ENCODE measurements around the gene EIF5AL1. TPM values are rescaled to one million over a fixed set of nuclear protein-coding genes. Genes with fewer than 3 reads are reported as not detected.

EIF5AL1 gene
- total and polyA plus RNA-seq, 9 of the 15 experiments (the other 6 are each of a cell fraction or from before 2014, with no cell fraction given): 0.03 to 3.4 (median 0.53) TPM; not detected in 1

Small RNA genes within 50 kb of the gene (small RNA-seq; reads per million reads assigned to genes)
- not detected for gene BX248123.2
- gene RPS12P18: not detected

Other genes starting within 250 kb of the EIF5AL1 start
- gene PPIF, start 165.1 kb upstream of the EIF5AL1 start, total RNA-seq (2014; rRNA removed): 53.4 and 69.8 TPM in 2 replicates
- 97.7 and 108 TPM in 2 replicates for gene PPIF, start 165.1 kb upstream of the EIF5AL1 start, total RNA-seq (2014; rRNA removed; fragmentation: Illumina TruSeq; extraction: Trizol)
- gene PPIF, start 165.1 kb upstream of the EIF5AL1 start, total RNA-seq (2015; rRNA removed; fragmentation: Illumina TruSeq; extraction: Trizol): 117 and 119 TPM in 2 replicates
- gene PPIF, start 165.1 kb upstream of the EIF5AL1 start, total RNA-seq (2021): 235 and 239 TPM in 2 replicates
- 148 and 175 TPM in 2 replicates for gene PPIF, start 165.1 kb upstream of the EIF5AL1 start, polyA plus RNA-seq (2011; rRNA removed)
- gene PPIF, start 165.1 kb upstream of the EIF5AL1 start, polyA plus RNA-seq (2014; fragmentation: Illumina TruSeq; extraction: Trizol): 250 and 287 TPM in 2 replicates
- 10 to 100 TPM; 40.9 to 51.1 TPM for gene PPIF, start 165.1 kb upstream of the EIF5AL1 start, polyA plus RNA-seq (2014; fragmentation: Nextera tagmentation; extraction: Ambion mirVana)
- gene PPIF, start 165.1 kb upstream of the EIF5AL1 start, polyA plus RNA-seq (2014; rRNA removed): 154 and 168 TPM in 2 replicates
- gene ZCCHC24, start 66.9 kb upstream of the EIF5AL1 start, total RNA-seq (2014; rRNA removed): 3.6 and 4.9 TPM in 2 replicates
- gene ZCCHC24, start 66.9 kb upstream of the EIF5AL1 start, total RNA-seq (2014; rRNA removed; fragmentation: Illumina TruSeq; extraction: Trizol): 3.9 and 4.0 TPM in 2 replicates
- 5.5 and 5.7 TPM in 2 replicates for gene ZCCHC24, start 66.9 kb upstream of the EIF5AL1 start, total RNA-seq (2015; rRNA removed; fragmentation: Illumina TruSeq; extraction: Trizol)
- gene ZCCHC24, start 66.9 kb upstream of the EIF5AL1 start, total RNA-seq (2021): 11.0 and 11.5 TPM in 2 replicates
- 4.6 and 5.0 TPM in 2 replicates for gene ZCCHC24, start 66.9 kb upstream of the EIF5AL1 start, polyA plus RNA-seq (2011; rRNA removed)
- gene ZCCHC24, start 66.9 kb upstream of the EIF5AL1 start, polyA plus RNA-seq (2014; fragmentation: Illumina TruSeq; extraction: Trizol): 7.0 and 7.6 TPM in 2 replicates
- gene ZCCHC24, start 66.9 kb upstream of the EIF5AL1 start, polyA plus RNA-seq (2014; fragmentation: Nextera tagmentation; extraction: Ambion mirVana): under 1 TPM; 0.84 to 0.86 TPM
- 5.1 and 6.0 TPM in 2 replicates for gene ZCCHC24, start 66.9 kb upstream of the EIF5AL1 start, polyA plus RNA-seq (2014; rRNA removed)
- not detected in 2 replicates for gene SFTPA2, start 47.9 kb downstream of the EIF5AL1 start, total RNA-seq (2014; rRNA removed)
- gene SFTPA2, start 47.9 kb downstream of the EIF5AL1 start, total RNA-seq (2014; rRNA removed; fragmentation: Illumina TruSeq; extraction: Trizol): not detected in 2 replicates
- not detected in 2 replicates for gene SFTPA2, start 47.9 kb downstream of the EIF5AL1 start, total RNA-seq (2015; rRNA removed; fragmentation: Illumina TruSeq; extraction: Trizol)
- 4.1 and 5.3 TPM in 2 replicates for gene SFTPA2, start 47.9 kb downstream of the EIF5AL1 start, total RNA-seq (2021)
- not detected in 2 replicates for gene SFTPA2, start 47.9 kb downstream of the EIF5AL1 start, polyA plus RNA-seq (2011; rRNA removed)
- not detected in 2 replicates for gene SFTPA2, start 47.9 kb downstream of the EIF5AL1 start, polyA plus RNA-seq (2014; fragmentation: Illumina TruSeq; extraction: Trizol)
- not detected for gene SFTPA2, start 47.9 kb downstream of the EIF5AL1 start, polyA plus RNA-seq (2014; fragmentation: Nextera tagmentation; extraction: Ambion mirVana)
- not detected in 2 replicates for gene SFTPA2, start 47.9 kb downstream of the EIF5AL1 start, polyA plus RNA-seq (2014; rRNA removed)
- 0.08 TPM in 1 of 2 replicates, not detected in the other for gene SFTPA1, start 98.4 kb downstream of the EIF5AL1 start, total RNA-seq (2014; rRNA removed)
- gene SFTPA1, start 98.4 kb downstream of the EIF5AL1 start, total RNA-seq (2014; rRNA removed; fragmentation: Illumina TruSeq; extraction: Trizol): not detected in 2 replicates
- not detected in 2 replicates for gene SFTPA1, start 98.4 kb downstream of the EIF5AL1 start, total RNA-seq (2015; rRNA removed; fragmentation: Illumina TruSeq; extraction: Trizol)
- 3.5 and 5.2 TPM in 2 replicates for gene SFTPA1, start 98.4 kb downstream of the EIF5AL1 start, total RNA-seq (2021)
- 0.04 TPM in 1 of 2 replicates, not detected in the other for gene SFTPA1, start 98.4 kb downstream of the EIF5AL1 start, polyA plus RNA-seq (2011; rRNA removed)
- gene SFTPA1, start 98.4 kb downstream of the EIF5AL1 start, polyA plus RNA-seq (2014; fragmentation: Illumina TruSeq; extraction: Trizol): not detected in 2 replicates
- under 1 TPM in 1 of 2 experiments, not detected in 1; 0.11 TPM for gene SFTPA1, start 98.4 kb downstream of the EIF5AL1 start, polyA plus RNA-seq (2014; fragmentation: Nextera tagmentation; extraction: Ambion mirVana)
- 0.05 TPM in 1 of 2 replicates, not detected in the other for gene SFTPA1, start 98.4 kb downstream of the EIF5AL1 start, polyA plus RNA-seq (2014; rRNA removed)
- 2.5 and 3.3 TPM in 2 replicates for gene NUTM2B, start 190.7 kb downstream of the EIF5AL1 start, total RNA-seq (2014; rRNA removed)
- gene NUTM2B, start 190.7 kb downstream of the EIF5AL1 start, total RNA-seq (2014; rRNA removed; fragmentation: Illumina TruSeq; extraction: Trizol): 0.22 and 0.47 TPM in 2 replicates
- gene NUTM2B, start 190.7 kb downstream of the EIF5AL1 start, total RNA-seq (2015; rRNA removed; fragmentation: Illumina TruSeq; extraction: Trizol): 0.80 and 0.87 TPM in 2 replicates
- gene NUTM2B, start 190.7 kb downstream of the EIF5AL1 start, total RNA-seq (2021): 1.4 and 2.3 TPM in 2 replicates
- 0.40 and 0.42 TPM in 2 replicates for gene NUTM2B, start 190.7 kb downstream of the EIF5AL1 start, polyA plus RNA-seq (2011; rRNA removed)
- 0.79 and 1.3 TPM in 2 replicates for gene NUTM2B, start 190.7 kb downstream of the EIF5AL1 start, polyA plus RNA-seq (2014; fragmentation: Illumina TruSeq; extraction: Trizol)
- not detected for gene NUTM2B, start 190.7 kb downstream of the EIF5AL1 start, polyA plus RNA-seq (2014; fragmentation: Nextera tagmentation; extraction: Ambion mirVana)
- gene NUTM2B, start 190.7 kb downstream of the EIF5AL1 start, polyA plus RNA-seq (2014; rRNA removed): 0.90 and 1.6 TPM in 2 replicates